Hepatocyte (in vitro differentiated cells): ENCODE data around the gene RANBP3.

Experiments
- EZH2 ChIP-seq: fragments of 200-600 bp; sonication (generic); IDR thresholded peaks from 2 replicates; pipeline ENCODE4 v1.6.1; 2016; ENCODE audit warnings: antibody characterized with exemption, mild to moderate bottlenecking, borderline replicate concordance
- EZH2phosphoT487 ChIP-seq: fragments of 200-600 bp; sonication (generic); IDR thresholded peaks from one replicate; pipeline ENCODE4 v1.6.1; 2018; ENCODE audit warnings: antibody characterized with exemption, mild to moderate bottlenecking, low read depth, moderate library complexity; ENCODE audit not compliant: unreplicated experiment, severe bottlenecking
- TF ChIP-seq, protein P1 (sequence below): fragments of 200-600 bp; sonication (generic); IDR thresholded peaks from 2 replicates; pipeline ENCODE4 v1.5.1; 2016; ENCODE audit warnings: antibody characterized with exemption, mild to moderate bottlenecking; ENCODE audit not compliant: poor library complexity

DNA sequence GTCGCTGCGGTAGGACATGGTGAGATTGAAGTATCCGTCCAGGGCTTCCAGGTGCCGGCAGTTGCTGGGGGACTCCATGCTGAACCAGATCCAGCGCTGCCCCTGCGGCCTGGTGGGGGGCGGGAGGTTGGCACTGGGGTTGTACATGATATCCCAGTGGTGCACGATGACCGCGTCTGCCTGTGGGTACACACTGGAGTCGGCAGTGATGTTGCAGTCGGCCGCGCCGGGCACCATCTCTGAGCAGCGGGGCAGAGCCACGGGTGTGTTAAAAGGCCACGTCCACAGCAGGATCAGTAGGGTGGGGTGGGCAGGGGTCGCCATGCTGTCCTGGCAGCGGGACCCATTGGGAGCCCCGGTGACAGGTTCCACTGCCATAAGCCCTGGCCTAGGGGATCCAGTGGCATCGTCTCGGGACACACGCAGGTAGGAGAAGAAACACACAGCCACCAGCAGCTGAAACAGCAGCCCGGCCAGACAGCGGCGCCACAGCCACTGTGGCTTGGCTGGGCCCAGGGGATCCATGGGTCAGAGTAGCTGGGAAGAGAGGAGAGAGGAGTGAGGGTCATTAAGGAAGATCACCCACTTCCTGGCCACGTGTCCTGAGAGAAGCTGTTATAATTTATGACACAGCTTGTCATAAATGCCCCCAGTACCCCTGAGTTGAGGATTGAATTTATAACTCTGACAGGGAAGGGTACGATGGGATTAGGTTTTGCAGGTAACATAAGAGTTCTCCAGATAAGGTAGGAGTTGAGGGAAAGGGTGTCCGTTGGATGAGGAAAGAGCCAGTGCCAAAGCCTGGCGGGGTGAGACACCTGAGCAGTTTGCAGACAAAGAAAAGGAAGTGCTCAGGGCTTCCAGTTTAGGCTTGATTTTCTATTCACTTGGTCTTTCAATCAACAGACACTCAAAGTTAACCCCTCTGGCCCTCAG, 110.5 kb downstream of the RANBP3 start:
- TF ChIP-seq, protein P1, sequence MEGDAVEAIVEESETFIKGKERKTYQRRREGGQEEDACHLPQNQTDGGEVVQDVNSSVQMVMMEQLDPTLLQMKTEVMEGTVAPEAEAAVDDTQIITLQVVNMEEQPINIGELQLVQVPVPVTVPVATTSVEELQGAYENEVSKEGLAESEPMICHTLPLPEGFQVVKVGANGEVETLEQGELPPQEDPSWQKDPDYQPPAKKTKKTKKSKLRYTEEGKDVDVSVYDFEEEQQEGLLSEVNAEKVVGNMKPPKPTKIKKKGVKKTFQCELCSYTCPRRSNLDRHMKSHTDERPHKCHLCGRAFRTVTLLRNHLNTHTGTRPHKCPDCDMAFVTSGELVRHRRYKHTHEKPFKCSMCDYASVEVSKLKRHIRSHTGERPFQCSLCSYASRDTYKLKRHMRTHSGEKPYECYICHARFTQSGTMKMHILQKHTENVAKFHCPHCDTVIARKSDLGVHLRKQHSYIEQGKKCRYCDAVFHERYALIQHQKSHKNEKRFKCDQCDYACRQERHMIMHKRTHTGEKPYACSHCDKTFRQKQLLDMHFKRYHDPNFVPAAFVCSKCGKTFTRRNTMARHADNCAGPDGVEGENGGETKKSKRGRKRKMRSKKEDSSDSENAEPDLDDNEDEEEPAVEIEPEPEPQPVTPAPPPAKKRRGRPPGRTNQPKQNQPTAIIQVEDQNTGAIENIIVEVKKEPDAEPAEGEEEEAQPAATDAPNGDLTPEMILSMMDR, result no peak
- TF ChIP-seq EZH2 (no peak), EZH2phosphoT487 (no peak)
